GM20431 (cell line): ENCODE data around the gene PRKAR1B.

Experiments
- in situ Hi-C: fragments of 300-500 bp; cut with MseI, MboI; formaldehyde crosslinking; loops from one replicate; pipeline ENCODE4 v1.15.0; 2020; ENCODE audit warnings: low sequenced_read_pairs; ENCODE audit not compliant: unreplicated experiment

PRKAR1B gene

DNA sequence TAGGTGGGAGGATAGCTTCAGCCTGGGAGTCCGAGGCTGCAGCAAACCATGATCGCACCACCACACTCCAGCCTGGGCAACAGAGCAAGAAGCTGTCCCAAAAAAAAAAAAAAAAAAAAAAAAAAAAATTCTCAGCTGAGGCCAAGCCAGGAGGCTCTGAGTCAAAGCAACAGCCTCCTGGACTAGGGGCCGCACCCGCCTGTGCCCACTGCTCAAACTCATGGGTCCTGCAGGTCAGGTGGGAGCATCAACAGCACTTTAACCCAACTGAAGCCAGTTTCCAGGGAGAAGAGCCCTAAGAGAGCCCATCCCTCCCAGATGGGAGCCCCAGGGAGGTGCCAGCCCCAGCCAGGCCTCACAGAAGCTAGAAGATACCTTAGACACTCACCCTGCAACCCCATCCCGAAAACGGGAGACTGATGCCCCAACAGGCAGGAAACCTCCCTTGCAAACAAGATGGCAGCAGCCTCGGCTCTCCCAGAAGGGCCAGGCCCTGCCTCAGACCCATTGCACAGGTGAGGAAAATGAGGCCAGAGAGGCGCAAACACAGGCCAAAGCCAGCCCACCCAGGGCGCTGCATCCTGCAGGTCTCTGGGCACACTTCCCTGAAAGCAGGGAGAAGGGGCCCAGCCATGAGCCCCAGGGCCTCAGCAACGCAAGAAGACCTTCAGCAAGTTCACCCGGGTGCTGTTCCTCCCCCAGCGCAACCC lies 218.5 kb downstream of the PRKAR1B start:
- in situ Hi-C loops, result no loop called here

DNA sequence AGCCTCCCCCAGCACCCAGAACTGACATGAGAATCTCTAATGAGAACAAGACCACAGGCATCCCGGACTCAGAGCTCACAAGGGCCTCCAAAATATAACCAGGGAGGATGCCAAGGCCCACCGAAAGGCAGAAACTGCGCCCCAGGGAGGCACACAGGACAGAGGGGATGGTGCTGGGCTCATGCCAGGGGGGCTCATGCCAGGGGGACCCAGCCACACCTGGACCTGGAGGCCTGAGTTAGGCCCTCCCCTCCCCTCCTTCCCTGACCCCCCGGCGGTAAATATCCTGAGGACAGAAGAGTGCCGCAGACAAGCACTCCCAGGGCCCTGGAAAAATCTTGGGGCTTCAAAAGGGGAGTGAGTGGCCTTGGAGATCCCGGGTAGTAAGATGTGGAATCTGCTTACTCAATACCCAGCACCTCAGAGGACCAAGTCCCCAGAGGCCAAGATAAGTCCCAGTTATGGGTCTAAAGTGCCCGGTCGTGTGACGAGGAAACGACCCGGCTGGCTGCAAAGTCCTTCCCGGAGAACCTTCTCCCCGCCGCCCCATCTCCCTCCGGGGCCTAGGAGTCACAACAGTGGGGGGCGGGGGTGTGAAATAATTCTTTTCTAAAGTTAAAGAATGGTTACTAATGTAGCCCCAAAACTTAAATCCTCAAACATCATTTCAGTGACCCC lies 219.3 kb downstream of the PRKAR1B start:
- in situ Hi-C loops, result no loop called here

DNA sequence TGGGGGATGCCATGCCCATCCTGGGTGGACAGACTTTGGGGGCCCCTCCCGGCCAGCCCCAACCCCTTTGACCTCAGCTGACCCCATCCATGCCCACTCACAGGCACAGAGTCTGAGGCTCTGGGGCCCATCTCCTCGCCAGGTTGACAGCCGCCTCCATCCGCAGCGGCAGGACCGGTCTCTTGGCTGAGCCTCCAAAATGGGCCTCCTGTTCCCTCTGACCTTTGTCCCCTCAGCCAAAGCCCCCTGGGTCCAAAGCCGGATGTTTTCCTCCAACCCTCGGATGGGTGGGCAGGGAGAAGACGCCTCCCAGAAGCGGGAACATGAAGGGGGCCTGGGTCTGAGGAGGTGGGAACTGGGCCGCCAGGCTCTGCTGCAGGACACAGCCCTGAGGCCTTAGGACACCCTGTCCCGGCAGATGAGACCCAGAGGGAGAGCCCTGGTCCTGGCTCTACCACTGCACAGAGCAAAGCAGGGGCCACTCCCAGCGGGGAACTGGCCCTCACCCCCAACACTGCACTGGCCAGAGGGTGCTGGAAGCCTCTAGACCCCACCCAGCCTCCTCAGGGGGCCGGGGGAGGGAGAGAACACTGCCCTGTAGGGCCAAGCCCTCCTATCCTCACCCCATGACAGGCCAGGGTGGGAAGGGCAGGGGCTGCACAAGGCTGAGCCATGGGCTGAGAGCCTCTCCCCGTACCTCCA lies 220.0 kb downstream of the PRKAR1B start:
- in situ Hi-C loops, result no loop called here

DNA sequence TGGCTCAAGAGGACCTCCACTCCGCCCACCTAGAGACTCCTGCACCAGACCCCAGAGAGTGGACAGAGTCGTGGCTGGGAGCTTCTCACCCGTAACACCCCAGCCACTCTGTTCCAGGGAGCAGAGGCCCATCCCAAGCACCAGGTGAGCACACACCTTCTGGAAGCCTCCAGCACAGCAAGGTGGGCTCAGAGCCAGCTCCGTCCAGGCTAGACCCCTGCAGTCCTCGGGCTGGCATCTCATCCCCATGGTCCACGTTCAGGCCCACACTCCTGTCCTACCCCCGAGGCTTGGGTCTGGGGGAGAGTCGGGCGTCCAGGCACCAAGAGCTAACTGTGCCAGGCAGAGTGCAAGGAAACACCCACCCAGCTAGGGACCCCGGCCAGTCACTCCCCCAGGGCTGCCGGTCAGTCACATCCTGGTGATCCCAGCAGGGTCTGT lies 220.7 kb downstream of the PRKAR1B start:
- in situ Hi-C loops, result no loop called here

DNA sequence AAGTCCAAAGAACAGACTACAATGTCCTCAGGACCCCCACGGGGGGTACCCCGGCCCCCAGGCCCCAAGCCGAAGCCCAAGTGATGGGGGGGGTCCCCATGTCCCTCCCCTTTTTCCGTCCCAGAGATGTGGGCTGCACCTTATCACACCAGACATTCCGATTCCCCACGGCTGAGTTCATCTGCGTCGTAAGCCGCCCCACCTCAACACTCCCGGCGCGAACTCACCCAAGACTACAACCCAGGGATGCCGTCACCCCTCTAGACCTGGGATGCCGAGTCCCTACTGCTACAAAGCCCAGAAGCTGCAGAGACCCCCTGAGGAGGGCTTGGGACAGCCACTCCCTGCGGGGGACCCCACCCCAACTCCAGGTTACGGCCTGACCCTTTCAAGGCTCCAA lies 221.9 kb downstream of the PRKAR1B start:
- in situ Hi-C loops, result no loop called here

DNA sequence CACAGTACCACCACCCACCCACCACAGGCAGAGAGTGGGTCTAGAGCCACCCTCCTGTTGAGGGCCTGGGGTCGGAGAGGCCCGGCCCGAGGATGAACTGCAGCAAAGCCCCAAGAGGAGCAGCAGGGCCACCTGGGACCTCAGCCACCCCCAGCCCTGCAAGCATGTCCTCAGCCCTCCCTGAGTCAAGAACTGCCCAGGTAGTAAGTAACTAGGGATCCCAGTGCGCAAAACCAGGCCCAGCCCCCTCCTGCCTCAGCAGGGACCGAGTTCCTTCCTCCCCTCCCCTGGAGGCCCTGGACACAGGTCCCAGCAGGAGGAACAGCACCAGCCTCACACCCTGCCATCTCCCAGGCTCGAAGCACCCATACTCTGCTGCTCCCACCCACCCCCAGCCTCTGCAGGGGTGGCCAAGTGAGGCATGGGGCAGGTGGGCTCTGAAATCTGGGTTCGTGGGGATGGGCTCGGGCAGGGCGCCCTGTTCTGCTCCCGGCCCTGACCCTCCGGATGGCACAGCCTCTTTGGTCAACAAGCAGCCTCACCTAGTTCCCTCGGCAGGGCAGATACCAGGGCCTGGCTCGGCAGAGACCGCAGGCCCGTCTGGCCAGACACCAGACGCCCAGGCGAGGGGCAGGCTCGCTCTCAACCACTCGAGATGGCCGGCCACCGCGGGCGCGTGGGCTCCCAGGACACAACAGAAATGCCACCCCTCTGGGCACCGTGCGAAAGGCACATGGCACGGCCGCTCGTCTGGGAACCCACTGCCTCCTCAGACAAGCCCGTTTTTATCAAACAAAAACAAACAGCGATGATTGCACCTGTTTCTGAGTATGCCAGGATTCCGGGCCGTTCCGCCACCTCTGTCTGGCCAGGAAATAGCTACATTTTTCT lies 222.6 kb downstream of the PRKAR1B start:
- in situ Hi-C loops, result no loop called here

DNA sequence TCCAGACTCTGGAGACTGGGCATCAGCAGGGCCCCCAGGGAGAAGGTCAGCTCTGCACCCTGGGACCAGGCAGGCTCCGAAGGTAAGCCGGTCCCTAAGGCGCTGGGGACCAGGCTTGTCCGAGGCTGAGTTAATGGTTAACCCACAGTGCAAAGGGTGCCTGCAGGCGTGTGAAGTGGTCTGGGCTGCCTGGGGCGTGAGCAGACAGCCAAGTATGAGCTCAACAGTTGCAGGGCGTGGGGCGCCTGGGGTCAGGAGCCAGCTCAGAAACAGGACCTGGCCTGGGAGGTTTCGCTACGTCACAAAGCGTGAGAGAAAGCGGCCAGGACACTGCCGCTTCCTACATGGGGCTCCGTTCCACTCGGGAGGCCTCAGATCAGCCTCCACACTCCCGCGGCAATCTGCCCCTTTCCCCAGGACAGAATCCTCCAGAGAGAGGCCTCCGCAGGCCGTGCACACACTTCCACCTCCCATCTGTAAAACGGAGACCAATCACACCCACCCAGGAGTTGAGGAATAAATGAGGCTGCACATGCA lies 223.4 kb downstream of the PRKAR1B start:
- in situ Hi-C loops, result no loop called here

DNA sequence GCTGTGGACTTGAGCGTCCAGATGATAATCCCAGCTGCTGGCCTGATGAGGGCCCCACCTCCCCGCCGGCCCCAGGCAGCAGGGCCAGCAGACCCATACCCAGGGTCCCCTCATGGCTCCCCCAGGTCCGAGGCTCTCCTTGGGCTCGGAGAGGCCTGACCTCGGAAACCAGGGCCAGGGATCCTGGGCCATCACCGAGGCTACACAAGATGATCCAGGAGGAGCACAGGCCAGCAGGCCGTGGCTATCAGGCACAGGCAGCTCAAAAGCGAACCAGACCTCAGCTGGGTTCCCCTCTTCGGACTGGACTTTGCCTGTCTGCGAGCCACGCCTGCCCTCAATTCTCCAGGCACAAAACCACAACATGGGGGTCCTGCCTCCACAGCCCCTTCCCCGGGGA lies 224.8 kb downstream of the PRKAR1B start:
- in situ Hi-C loops, result no loop called here

DNA sequence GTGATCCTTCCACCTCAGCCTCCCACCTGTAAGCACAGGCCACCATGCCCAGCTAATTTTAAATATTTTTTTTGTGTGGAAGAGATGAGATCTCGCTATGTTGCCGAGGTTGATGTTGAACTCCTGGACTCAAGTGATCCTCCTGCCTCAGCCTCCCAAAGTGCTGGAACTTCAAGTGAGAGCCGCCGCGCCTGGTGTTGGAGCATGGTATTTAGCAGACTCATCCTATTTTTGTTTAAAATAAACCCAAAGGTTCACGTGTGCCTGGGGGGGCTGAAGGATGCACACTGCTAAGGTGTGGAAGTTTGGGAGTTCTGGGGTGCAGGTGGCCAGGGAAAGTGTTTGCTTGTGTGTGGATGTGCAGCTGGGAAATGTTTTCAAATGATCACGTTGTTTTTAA lies 225.6 kb downstream of the PRKAR1B start:
- in situ Hi-C loops, result no loop called here

DNA sequence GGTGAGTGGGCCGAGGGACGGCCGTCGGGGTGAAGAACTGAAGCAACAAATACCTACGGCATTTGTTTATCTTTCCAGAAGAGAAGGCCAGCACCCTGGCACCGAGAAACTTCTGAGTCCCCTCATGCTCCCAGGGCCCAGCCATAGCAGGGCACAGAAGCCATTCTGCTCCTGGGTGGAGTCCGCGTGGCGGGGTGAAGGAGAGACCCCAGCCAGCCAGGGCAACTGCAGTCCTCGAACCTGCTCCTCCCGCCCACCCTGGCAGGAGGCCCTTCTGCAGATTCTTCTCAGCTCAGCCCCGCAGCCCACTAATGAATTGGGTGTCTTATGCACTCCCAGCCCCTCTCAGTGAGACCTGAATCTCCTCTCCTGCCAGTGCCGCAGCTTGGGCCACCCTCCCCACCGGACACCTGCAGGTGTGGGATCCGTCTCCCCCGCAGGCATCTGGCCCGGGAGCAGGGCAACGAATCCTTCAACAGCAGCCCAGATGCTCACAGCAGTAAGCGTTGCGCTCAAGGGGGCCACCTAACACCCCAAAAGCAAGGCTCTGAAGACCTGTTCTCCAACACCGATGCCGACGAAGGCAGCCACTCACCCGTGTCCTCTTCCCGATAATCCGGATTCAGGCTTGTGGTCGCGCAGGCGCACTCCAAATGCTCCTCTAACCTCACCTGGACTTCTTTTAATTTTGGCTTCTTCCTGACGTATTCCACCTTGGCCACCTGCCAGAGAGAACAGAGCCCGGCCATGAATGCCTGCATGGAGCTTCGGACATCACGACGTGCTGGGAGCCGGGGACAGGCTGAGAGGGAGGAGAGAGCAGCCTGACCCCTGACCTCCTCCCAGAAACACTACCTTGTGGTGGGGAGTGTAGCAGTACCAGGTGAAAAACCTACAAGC lies 226.3 kb downstream of the PRKAR1B start:
- in situ Hi-C loops, result no loop called here

DNA sequence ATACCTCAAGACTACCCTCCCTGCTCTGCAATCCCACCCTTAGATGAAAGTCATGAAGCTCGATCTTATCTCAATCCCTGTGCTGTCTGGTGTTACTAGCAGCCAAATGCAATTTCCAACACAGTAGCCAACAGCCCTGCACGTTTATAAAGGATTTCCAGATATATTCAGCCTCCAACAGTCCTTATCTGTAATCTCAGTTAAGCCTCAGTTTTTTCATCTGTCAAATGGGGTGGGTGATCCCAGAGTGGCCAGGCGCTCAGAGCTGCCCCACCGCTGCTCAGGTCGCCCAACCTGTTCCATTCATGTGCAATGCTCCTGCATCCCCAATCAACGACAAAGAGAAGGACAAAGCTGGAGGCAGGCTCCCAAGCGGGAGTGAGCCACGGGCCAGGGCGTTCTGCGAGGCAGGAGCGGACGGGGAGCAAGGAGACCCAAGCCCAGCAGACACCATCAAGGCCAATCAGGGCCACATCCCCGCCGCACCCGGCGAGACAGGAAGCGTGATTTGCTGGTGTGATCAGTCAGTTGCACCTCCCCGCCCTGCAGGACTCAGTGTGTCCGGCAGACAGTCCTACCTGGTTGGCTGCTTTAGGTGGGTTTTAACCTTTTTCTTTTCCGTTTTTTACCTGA lies 227.1 kb downstream of the PRKAR1B start:
- in situ Hi-C loops, result no loop called here
